NCI-H446 (cell line): ENCODE results near the gene RAB34.

Experiments used
- DNase-seq, 2 experiments: peaks; one replicate each; lab custom pipeline; 2025; lab: John Stamatoyannopoulos, UW

RAB34 gene

GRCh38 chr17:28675490-28675889, 42.2 kb downstream of the RAB34 start:
- no peak for DNase-seq

- DNase-seq = no peak
Measured at GRCh38 chr17:28669918-28670317, 47.8 kb downstream of the RAB34 start.

- DNase-seq = no peak
Measured at GRCh38 chr17:28667870-28668269, 49.8 kb downstream of the RAB34 start.

- no peak for DNase-seq
Measured at GRCh38 chr17:28665994-28666393, 51.7 kb downstream of the RAB34 start.
